GM18870 (cell line): ENCODE results near the gene KLHDC4.

Experiments used
- ATAC-seq: cut with Tn5 transposase; IDR thresholded peaks from one replicate; pipeline ENCODE4 v1.9.1; 2021; ENCODE audit warnings: moderate library complexity; ENCODE audit not compliant: unreplicated experiment

The KLHDC4 gene

DNA sequence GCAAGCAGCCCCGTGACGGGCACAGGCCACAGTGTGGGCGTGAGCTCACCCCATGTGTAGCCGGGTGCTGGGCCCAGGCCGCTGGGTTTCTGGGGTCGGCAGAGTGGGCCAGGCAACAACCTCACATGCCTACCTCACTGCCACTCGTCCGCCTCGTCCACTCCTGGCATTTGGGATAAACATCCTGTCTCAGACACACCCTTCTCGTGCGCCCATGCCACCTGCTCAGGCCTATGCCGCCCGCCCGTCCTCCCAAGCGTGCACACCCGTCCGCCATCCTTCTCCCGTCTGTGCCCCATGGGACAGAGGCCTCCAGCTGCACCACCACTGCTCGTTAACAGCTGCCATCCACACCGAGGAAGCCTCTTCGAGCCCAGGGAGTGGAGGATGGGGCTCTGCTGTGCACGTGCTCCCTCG lies 64.3 kb downstream of the KLHDC4 start:
- no peak for ATAC-seq

DNA sequence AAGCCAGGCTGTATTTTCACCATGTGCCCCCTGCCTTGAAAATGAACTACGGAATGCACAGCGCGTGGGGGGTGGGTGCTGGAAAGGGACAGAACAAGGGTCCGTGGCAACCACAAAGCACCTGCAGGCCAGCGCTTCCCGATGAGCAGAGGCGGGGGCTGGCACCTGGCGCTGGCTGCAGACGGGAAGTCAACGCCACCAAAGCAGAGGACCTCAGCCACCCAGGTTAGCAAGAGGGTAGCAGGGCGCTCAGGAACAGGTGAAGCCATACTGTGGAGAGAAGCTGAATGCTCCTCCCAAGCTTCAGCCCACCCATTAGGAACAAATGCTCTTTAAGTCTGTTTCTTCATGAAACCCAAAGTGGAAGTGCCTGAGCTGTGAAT lies 64.7 kb downstream of the KLHDC4 start:
- ATAC-seq: no peak

DNA sequence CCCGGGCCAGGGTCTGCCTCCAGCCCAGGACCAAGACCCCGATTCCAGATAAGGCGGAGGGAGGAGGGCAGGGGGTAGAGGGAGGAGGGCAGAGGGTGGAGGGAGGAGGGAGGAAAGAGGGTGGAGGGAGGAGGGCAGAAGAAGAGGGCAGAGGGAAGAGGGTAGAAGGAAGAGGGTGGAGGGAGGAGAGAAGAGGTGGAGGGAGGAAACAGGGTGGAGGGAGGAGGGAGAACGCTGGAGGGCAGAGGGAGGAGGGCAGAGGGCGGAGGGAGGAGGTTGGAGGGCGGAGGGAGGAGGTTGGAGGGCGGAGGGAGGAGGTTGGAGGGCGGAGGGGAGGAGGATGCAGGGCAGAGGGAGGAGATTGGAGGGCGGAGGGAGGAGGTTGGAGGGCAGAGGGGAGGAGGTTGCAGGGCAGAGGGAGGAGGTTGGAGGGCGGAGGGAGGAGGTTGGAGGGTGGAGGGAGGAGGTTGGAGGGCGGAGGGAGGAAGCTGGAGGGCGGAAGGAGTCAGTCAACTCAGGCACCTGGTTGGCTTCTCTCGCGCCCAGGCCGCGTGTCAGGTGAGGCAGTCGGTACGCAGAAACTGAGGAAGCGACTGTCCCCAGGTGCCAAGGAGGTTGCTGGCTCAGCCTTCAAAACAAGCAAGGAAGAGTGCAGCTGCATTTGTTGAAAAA lies 65.2 kb downstream of the KLHDC4 start:
- no peak for ATAC-seq

DNA sequence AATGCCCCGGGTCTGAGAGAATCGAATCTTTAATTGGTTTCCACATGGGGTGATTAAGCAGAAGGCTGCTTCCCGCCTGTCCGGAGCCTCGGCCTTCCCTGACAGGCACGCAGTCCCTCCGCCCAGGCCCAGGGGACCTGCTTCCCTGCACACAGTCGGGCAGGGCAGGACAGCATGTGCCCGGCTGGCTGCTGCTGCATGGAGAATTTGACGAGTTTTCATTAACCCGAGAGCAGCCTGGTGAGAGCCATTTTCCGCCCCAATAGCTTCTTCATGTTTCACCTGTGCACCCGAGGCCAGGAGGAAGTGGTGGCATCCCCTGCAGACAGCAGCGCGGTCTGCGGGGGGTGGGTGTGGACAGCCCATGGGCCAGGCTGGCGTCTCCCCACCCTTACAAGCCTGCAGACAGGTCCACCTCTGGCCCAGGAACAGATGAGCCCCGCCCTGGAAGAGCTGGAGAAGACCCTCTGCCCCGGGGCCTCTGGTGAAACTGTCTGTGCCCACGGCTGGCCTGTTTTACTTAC lies 67.0 kb downstream of the KLHDC4 start:
- no peak for ATAC-seq

DNA sequence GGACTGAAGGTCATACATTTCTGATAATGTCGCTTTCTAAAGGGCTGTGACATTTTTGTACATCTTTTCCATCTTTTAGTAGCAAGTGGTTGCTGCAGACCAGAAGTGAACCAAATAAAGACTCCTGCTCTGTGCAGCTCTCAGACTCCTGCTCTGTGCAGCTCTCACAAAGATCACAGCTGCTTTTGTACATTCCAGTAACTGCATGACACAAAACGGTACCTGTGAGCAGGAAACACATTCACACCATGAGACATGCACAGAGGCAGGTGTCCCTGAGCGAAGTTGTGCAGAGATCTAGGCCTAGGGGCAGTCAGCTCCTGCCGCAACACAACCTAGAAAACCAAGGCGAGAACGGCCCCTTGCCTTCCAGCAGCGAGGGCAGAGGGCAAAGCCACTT lies 67.5 kb downstream of the KLHDC4 start:
- no peak for ATAC-seq

DNA sequence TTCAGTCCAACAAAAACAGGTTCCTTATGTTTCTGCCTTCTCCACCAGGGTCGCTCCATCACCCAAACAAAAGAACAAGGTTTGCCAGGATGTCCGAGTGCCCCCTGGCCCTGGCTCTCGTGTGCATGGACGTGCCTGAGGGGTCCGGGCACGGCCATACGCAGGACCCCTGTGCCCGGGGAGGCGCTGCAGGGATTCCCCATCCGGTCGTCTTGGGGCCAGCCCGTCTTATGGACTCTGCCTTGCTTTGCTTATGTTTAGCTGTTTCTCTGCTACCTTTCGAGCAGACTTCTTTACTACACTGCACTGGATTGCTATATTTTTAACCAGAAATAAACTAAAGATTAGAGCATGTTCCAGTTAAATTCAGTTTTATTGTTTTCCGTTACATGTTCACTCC lies 68.0 kb downstream of the KLHDC4 start:
- ATAC-seq: no peak

DNA sequence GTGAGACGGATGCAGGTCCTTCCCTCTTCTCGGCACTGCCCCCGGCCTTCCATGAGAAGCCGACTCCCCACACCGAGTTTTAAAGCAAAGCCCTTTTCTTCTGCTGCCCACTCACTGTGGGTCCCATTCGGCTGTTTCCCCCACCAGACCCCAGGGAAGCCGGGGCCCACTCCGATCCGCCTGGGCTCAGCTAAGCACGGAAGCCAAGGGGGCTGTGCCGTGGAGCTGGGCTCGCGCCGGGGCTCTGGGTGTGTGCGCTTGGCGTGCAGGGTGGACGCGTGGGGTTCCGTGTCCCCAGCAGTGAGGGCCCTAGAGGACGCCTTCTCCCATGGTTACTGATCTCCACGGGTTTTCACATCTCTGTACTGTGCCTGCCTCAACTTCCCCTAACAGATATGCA lies 68.5 kb downstream of the KLHDC4 start:
- ATAC-seq: no peak

DNA sequence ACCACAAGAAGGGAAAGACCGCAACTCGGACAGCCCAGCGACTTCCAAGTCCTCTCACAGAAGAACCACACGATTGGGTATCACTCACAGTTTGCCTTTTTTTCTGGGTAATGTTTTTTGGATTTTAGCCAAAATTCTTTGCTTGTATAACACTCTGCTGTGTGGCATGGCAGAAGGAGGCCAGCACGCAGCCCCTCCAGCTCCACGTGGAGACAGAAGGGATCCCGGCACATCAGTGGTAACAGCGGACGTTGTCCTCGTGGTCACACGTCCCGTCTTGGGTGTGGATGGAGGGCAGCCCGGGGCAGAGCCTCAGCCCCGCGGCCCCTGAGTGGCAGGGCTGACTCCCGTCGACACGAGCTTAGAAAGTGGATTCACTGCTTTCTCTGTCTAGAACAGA lies 69.1 kb downstream of the KLHDC4 start:
- no peak for ATAC-seq

DNA sequence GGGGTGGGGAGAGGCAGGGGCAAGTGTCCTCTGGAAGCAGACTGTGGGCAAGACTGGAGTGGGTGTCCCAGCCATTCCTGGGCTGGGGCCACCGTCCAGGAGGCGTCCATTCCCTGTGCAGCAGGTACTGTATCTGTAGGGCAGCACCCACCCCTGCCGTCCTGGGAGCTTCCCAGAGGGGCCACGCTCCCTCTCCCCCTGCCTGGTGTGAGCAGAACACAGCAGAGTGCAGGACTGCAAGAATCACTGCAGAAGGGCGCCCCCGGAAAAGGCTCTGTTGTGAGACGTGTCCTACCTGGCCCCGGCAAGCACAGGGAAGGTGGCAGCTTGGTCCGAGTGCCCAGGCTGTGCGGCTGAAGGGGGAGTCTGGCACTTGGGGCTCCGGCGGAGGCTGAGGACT lies 70.3 kb downstream of the KLHDC4 start:
- no peak for ATAC-seq

DNA sequence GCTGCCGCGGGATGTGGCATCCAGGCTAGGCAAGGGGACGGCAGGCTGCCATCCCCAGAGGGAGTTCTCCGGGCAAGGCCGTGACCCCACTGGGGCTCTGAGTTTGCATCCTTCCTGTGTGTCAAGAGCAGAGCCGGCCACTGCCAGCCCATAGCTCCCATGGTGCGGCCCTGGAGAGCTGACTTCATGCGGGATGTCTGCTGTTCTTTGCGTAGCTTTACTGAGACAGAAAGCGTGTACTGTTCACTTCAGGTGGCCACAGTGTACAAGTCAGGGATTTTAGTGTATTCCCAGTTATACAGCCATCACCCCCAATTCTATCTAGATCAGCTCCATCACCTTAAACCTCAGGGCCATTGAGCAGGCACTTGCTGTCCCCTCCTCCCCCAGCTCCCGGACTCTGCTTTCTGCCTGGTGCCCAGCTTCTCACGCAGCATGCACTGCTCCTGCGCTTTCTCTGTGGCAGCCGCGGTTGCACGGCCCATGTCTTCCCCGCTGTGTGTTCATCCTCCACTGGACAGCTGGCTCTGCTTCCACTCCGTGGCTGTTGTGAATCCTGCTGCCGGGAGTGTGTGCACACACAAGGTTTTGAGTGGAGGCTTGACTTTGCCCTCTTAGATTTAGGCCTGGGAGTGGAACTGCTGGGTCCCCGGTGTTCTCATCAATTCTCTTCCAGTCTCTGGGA lies 71.2 kb downstream of the KLHDC4 start:
- no peak for ATAC-seq

DNA sequence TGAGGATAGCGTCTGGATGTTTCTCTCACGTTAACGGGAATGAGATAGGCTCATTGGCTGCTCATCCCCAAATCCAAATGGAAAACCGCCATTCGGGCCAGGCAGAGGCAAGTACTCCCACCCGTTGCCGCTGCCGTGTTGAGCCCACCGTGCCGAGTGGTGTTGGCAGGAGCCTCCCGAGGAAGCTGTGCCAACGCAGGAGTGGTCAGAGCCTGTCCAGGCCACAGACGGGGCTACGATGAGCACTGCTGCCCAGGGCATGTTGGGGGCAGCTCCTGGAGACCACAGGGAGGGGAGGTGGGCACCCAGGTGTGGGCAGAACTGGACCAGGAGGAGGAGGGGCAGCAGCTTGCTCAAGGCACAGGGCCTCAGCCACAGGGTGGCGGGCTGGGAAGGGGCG lies 72.0 kb downstream of the KLHDC4 start:
- ATAC-seq: no peak

DNA sequence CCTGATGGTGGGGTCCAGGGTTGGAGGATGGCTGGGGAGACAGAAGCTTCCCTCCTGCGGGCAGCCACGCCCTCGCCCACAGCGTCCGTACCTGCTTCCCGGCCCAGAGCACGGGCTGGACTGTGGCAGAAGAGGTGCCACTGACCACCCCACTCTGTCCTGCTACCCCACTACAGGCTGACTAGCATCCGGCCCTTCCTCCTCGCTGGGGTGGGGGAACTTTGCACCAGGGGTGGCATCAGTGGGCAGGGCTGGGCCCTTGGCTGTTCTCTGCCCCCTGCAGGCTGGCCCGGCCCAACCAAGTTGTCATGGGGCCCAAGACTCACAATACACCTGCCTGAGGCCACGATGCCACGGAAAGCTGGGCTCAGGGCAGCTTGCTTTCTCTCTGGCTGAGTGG lies 73.0 kb downstream of the KLHDC4 start:
- no peak for ATAC-seq

DNA sequence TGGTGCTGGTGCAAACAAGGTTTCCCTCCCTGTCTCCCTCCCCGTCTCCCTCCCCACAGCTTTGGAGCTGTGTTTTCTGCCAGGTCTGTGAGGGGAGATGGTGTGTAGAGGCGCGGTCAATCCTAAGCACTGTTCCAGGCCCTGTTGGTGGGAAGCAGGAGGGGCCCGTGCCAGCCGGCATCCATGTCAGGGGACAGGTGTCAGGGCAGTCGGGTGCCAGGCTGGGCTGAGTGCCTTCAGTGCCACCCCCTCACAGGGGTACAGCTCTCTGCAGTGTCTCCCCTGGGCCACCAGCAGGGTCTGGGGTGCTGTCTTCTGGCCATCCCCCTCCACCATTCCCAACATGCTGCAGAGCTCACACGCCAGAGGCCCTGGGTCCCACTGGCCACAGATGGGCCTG lies 73.6 kb downstream of the KLHDC4 start:
- ATAC-seq: no peak

DNA sequence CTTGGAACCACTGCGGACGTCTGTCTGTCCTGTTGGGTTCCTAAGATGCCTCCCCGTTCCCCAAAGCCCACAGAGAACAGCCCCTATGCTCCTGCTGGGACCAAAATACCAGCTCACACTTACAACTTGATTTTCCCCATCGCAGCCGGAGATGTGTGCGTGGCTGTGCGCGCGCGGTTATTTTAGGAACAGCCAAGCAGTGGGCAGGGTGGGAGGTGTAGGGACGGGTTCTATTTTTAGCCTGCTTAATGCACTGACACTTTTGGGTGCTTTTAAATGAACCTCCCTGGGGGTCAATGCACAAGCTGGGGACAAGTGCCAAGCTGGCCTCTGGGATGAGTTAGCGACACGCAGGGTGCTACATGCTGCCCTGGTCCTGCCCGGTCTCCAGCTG lies 74.1 kb downstream of the KLHDC4 start:
- ATAC-seq: no peak

DNA sequence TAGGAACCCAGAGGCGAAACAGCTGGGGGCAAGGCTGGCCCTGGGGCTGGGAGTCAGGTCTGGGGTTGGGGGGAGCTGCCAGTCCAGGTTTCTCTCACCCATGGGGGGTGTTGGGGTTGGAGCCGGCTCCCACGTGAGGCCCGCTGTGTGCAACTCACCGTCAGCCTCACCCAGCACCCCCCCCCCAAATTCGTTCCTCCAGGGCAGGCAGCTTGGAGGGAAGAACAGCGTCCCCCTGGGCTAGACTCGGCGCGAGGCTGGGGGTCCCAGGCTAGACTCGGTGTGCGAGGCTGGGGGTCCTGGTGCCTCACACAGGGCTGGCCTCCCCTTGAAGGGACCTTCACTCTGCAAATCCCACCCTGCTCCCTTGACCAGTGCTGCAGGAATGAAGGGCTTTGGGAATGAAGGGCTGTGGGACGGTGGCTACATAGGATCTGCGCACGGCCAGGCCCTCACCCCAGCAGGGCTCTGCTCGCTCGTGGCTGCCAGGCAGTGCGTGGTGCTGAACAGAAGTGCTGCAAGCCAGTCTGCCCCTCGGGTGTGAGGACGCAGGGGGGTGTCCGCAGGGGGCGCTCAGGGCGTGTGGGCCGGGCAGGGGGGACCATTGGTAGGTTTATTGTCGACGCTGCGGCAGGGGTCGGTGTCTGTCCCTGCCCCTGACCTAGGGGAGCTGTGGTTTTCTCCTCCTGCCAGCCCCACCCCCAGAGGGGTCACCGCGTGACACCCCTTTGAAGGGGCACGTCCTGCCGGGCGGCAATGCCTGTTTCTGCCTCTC lies 74.7 kb downstream of the KLHDC4 start:
- no peak for ATAC-seq

DNA sequence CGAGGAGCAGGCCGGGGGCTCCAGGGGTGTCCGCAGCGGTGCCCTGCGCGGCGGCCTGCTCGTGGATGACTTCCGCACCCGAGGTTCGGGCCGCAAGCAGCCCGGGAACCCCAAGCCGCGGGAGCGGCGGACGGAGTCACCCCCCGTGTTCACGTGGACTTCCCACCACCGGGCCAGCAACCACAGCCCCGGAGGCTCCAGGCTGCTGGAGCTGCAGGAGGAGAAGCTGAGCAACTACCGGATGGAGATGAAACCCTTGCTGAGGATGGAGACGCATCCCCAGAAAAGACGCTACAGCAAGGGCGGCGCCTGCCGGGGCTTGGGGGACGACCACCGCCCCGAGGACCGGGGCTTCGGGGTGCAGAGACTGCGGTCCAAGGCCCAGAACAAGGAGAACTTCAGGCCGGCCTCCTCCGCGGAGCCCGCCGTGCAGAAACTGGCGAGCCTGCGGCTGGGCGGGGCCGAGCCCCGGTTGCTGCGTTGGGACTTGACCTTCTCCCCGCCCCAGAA lies 75.8 kb downstream of the KLHDC4 start:
- no peak for ATAC-seq

DNA sequence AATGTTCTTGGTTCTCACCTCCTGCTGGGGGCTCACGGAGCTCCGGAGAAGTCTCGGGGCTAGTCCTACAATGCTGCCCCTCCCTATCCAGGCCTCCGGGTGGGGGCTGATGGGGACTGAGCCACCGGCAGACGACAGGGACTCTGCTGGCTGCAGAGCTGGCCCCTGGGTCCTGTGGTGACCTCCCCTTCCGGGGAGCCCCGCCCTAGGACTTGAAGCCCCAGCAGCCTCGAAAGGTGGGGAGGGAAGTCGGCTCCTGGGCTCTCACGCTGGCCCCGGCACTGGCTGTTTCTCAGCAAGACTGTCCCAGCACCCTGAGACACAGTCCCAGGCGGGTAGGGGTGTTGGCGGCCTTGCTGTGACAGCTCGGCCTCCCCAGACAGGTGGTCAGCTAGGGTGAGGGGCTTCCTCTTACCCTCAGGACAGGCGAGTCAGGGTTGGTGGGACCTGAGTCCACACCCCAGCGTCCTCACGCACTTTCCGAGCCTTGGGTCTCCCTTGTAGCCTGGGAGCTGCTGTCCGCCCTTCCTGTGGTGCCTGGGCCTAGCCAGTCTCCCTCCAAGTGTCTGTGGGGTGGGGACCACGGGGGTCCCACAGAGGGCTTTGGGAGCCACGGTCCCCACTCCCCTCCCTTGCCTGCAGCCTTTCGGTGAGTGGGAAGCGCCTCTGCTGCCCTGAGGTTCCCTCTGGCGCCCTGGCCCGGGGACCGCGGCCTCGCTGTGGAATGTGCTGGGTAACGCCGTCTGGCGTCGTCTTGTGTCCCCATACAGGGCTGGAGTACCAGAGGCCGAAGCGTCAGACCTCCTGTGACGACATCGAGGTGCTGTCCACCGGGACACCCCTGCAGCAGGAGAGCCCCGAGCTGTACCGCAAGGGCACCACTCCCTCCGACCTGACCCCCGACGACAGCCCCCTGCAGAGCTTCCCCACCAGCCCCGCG lies 76.6 kb downstream of the KLHDC4 start:
- ATAC-seq: no peak

DNA sequence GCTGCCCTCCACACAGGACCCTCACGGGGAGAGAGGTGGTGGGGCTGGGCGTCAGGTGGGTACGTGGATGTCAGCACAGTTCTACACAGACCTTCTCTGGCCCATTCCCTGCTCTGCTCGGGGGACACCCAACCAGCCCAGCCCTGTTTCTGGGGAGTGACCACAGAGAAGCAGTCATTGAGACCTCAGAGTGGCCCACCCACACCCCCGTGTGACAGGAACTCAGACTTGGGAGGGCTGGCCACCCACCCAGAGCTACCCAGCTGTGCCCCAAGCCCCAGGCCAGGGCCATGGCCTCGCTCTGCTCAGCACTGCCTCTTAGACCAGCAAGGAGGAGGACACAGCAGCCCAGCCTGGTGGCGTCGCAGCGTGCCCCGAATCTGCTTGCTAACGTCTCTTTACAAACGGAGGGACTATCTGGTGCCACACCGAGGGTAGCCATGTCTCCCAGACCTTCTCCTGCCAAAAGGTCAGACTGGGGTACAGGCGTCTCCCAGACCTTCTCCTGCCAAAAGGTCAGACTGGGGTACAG lies 77.7 kb downstream of the KLHDC4 start:
- ATAC-seq: no peak

DNA sequence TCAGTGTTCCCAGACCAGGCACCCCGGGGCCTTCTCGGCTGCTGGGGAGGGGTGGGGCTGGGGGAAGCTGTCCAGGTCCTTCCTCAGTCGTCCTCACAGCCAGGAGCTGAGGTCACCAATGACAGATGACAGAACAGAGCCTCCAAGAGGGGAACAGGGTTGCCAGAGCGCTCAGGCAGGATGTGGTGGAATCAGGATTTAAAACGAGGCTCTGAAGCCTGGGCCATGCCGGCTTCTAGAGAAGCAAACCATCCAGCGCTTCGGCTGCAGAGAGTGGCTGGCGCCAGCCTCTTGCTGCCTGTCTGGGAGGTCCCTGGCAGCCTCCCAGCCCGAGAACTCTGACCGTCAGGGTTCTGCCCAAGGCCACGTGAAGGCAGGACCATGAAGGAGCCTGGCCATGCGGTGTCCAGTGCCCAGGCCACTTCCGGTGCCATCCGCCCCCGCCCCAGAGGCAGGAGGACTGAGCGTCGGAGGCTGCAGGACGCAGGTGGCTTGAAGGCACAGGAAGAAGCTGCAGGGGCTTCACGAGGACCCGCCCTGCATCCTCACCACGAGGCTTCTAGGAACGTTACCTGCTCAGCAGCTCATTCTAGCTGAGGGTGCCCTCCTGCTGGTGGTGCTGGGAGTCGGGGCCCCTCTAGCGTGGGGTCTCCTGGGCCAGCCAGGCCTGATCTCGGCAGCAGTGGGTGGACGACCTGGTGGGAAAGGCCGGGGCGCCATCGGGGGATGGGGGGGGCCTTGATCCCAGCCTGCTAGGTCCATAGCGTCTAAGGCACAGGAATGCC lies 78.5 kb downstream of the KLHDC4 start:
- ATAC-seq: no peak

DNA sequence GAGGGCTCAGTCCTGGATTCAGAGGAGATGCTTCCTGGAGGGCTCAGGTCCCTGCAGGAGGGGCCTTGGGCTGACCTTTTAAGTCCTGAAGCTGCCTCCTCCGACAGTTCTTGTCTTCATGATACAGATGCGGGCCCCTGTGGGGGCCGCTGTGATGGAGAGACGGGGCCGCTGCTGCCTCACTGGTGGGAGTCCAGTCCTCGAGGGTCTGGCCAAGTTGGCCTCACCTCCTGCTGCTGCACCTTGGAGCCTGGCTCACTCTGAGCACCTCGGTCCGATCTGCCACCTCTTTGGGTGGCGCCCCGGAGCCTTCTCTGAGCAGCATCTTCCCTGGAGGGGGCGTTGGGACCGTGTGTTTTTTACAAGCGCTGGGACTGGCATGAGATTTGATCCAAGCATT lies 79.1 kb downstream of the KLHDC4 start:
- no peak for ATAC-seq
